Prostate gland (tissue), 2 donors: ENCODE measurements around the gene VSIG10L2. TPM values are rescaled to one million over a fixed set of nuclear protein-coding genes. Genes with fewer than 3 reads are reported as not detected.

Source experiments
- DNase-seq: peaks from one replicate; pipeline ENCODE4 v3.0.0-alpha.2; 2019; ENCODE audit warnings: low spot score
- H3K27ac ChIP-seq, 2 donors: fragments of 200-600 bp; sonication (generic); 2 replicates each; pipeline ENCODE4 v1.5.1; 2017 to 2019
- H3K27me3 ChIP-seq: fragments of 200-600 bp; sonication (generic); replicated peaks from 2 replicates; pipeline ENCODE4 v1.5.1; 2019; ENCODE audit not compliant: insufficient read depth
- H3K36me3 ChIP-seq, 2 donors: fragments of 200-600 bp; sonication (generic); 1 replicate in 1 of 2; 2 replicates in 1 of 2; pipeline versions ENCODE4 v1.5.1 to v1.8.1; 2017 to 2019
- H3K4me1 ChIP-seq: fragments of 200-600 bp; sonication (generic); replicated peaks from 2 replicates; pipeline ENCODE4 v1.5.1; 2019
- H3K4me3 ChIP-seq, 2 donors: fragments of 200-600 bp; sonication (generic); 2 replicates each; pipeline ENCODE4 v1.5.1; 2017 to 2019
- H3K9me3 ChIP-seq: fragments of 200-600 bp; sonication (generic); 2 replicates; pipeline ENCODE4 v1.5.1; 2017
- POLR2A ChIP-seq: fragments of 450-650 bp; IDR thresholded peaks from one replicate; pipeline ENCODE4 v1.6.1; 2016; ENCODE audit warnings: antibody characterized with exemption, mild to moderate bottlenecking
- POLR2AphosphoS5 ChIP-seq: sonication (generic); formaldehyde crosslinking; IDR thresholded peaks from one replicate; pipeline ENCODE4 v1.6.1; 2017; ENCODE audit warnings: antibody characterized with exemption
- WGBS: methylation state at CpG from one replicate; pipeline ENCODE4 v1.1.5; 2018; 5-methylcytosine and 5-hydroxymethylcytosine counted together
- intact Hi-C: fragments of 100-400 bp; cut with DNase I; formaldehyde crosslinking; loops from one replicate; pipeline ENCODE4 v1.14.2; 2022
- total RNA-seq, 2 donors: library from RNA; depleted of rRNA; stranded (reverse); fragments of >200 nt; gene quantifications; one replicate each; pipeline ENCODE4 v1.1.0, GENCODE V29; 2016
- TF ChIP-seq, protein P1 (sequence below), 4 experiments: fragments of 200-600 bp in 2 of 4; fragments of 450-650 bp in 2 of 4; sonication (generic) in 2 of 4; IDR thresholded peaks; 1 replicate in 3 of 4; 2 replicates in 1 of 4; pipeline ENCODE4 v1.5.1; 2016 to 2019; ENCODE audit warnings: antibody characterized with exemption in 4 of 4, mild to moderate bottlenecking in 2 of 4, moderate library complexity in 2 of 4

Gene VSIG10L2
- total RNA-seq, 2 donors from 2014 or later = 0.14 to 1.3 TPM

DNA sequence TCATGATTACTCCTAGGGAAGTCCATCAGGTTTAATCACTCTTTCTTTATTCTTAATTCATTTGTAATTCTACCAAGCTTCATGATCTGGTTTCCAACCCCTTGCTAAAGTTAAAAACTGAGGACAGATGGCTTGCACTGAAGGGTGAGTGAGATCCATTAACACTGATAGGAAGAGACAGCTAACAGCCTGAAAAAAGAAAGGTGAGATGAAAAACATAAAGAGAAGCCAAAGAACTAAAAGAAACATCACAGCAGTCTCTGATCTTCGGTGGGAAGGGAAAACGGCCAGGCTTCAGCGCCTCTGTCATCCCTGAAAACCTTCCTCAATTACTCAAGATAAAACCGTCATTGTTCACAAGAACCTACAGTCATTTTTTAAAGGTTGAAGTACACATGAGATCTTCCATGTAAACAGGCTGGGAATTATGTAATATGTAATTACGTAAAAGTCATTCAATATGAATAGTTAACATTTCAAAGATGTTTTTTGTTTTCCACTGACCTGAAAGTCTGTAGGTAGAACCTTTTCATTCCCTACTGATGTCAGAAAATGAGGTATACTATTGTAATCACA is 41.3 kb downstream of the VSIG10L2 start:
- Histone ChIP-seq H3K36me3 (no peaks in the 10 kb centered on the region), H3K9me3 (no peaks in the 10 kb centered on the region), H3K4me3 (no peak overlapping the region), H3K27ac (no peak overlapping the region), H3K27me3 (no peaks in the 10 kb centered on the region), H3K4me1 (no peaks in the 10 kb centered on the region)
- TF ChIP-seq, protein P1, sequence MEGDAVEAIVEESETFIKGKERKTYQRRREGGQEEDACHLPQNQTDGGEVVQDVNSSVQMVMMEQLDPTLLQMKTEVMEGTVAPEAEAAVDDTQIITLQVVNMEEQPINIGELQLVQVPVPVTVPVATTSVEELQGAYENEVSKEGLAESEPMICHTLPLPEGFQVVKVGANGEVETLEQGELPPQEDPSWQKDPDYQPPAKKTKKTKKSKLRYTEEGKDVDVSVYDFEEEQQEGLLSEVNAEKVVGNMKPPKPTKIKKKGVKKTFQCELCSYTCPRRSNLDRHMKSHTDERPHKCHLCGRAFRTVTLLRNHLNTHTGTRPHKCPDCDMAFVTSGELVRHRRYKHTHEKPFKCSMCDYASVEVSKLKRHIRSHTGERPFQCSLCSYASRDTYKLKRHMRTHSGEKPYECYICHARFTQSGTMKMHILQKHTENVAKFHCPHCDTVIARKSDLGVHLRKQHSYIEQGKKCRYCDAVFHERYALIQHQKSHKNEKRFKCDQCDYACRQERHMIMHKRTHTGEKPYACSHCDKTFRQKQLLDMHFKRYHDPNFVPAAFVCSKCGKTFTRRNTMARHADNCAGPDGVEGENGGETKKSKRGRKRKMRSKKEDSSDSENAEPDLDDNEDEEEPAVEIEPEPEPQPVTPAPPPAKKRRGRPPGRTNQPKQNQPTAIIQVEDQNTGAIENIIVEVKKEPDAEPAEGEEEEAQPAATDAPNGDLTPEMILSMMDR (IDR thresholded peaks at IDR 0.05) = no peak
- TF ChIP-seq POLR2A = no peak
- intact Hi-C loops = no loop called here
- 68% methylated on average over 5 of the region's 5 CpGs for WGBS
- DNase-seq = no peak

DNA sequence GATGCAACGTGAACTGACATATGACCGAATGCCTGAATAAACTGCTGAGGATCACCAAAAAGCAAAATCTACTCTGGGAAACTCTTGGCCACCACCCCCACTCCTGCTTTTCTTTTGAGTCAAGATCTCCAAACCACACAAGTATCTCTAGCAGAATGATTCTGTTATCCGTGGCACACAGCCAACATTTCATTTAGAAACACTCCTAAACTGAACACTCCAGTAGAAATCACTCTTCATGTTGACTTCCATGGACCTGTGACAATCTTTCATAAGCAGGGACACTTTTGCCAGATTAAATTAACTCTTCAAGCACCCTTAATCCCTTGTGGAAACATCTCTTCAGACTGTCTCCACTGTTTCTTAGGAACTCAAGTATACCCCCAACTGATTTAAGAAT is 44.4 kb downstream of the VSIG10L2 start:
- Histone ChIP-seq H3K36me3 (no peaks in the 10 kb centered on the region), H3K4me3 (no peak overlapping the region), H3K27ac (no peak overlapping the region), H3K27me3 (no peaks in the 10 kb centered on the region), H3K9me3 (no peaks in the 10 kb centered on the region), H3K4me1 (no peaks in the 10 kb centered on the region)
- DNase-seq = no peak
- intact Hi-C loops = no loop called here
- TF ChIP-seq, protein P1 (IDR thresholded peaks at IDR 0.05) = no peak
- TF ChIP-seq POLR2A = no peak
- TF ChIP-seq POLR2AphosphoS5 = no peak
- 67% methylated on average over 3 of the region's 3 CpGs for WGBS

DNA sequence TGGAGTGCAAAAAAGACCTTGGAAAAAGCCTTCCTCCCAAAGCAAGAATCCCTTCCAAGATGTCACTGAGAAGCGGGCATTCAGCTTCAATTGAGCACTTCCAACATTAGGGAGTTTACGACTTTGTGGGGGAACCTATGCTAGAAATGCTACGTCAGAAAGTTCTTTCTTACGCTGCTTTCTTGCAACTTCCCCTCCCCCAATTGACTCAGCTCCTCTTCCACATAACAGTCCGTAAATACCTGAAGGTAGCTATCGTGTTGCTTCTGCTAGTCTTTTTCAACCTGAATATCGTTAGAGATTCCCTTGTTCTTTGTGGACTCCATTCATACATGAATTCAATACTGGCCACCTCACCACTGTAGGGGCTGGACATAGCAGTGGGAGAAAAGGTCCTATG is 47.0 kb downstream of the VSIG10L2 start:
- Histone ChIP-seq H3K4me1 (no peaks in the 10 kb centered on the region), H3K36me3 (no peaks in the 10 kb centered on the region), H3K4me3 (no peak overlapping the region), H3K27ac (no peak overlapping the region), H3K27me3 (no peaks in the 10 kb centered on the region), H3K9me3 (no peaks in the 10 kb centered on the region)
- 92% methylated on average over 7 of the region's 7 CpGs for WGBS
- intact Hi-C loops = no loop called here
- TF ChIP-seq POLR2AphosphoS5 (no peak), POLR2A (no peak)
- TF ChIP-seq, protein P1 (IDR thresholded peaks at IDR 0.05) = no peak
- DNase-seq = no peak

DNA sequence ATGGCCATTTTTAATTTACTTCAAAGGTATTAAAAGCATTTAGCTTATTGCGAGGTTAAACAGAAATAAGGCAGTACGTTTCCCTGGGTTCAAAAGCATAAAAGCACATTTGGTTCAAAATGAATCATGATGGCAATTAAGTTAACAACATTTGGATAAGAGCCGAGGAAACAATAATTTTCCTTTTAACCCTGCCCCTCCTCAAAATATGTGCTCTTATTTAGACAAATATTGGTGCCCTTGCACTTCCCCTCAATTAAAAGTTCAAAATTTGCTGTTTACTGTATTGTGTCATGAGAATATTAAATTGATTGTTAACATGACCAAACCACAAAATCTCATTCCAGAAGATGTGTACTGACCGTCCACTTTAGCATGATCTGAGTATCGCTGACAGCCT is 48.7 kb downstream of the VSIG10L2 start:
- 62% methylated on average over 5 of the region's 5 CpGs for WGBS
- H3K9me3 ChIP-seq = no peaks in the 10 kb centered on the region
- intact Hi-C loops = no loop called here

DNA sequence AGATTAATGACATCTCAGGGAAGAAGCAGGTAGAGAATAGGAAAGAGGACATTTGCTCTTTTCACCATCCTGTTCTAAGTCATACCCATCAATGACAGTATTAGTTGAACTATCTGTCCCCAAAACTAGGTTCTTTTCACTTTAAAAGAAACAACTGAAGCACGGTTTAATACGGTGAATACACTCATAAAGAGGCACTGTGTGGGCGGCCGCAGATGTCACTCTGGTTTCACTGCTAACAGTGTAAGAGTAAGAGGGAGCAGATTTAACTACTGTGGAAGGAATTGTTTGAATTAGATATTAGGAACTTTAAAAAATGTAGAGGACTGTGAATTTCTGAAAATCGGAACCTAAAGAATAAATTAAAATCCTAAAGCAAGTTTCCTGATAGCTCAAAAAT is 49.5 kb downstream of the VSIG10L2 start:
- no peak for DNase-seq
- no peak overlapping the region for H3K4me3 ChIP-seq
- 30% methylated on average over 5 of the region's 5 CpGs for WGBS
- TF ChIP-seq POLR2AphosphoS5 (no peak), POLR2A (no peak)
- TF ChIP-seq, protein P1 (IDR thresholded peaks at IDR 0.05) = no peak
- no peaks in the 10 kb centered on the region for H3K4me1 ChIP-seq
- intact Hi-C loops = no loop called here
- no peaks in the 10 kb centered on the region for H3K36me3 ChIP-seq
- H3K27me3 ChIP-seq = no peaks in the 10 kb centered on the region
- H3K27ac ChIP-seq = no peak overlapping the region
- no peaks in the 10 kb centered on the region for H3K9me3 ChIP-seq

More for the DNA sequence above, 48.7 kb downstream of the VSIG10L2 start:
- DNase-seq = no peak
- H3K4me1 ChIP-seq = no peaks in the 10 kb centered on the region
- no peaks in the 10 kb centered on the region for H3K36me3 ChIP-seq
- no peak overlapping the region for H3K27ac ChIP-seq
- no peaks in the 10 kb centered on the region for H3K27me3 ChIP-seq
- no peak overlapping the region for H3K4me3 ChIP-seq
- TF ChIP-seq POLR2AphosphoS5 (no peak), POLR2A (no peak)
- TF ChIP-seq, protein P1 (IDR thresholded peaks at IDR 0.05) = no peak
